Activated T-cell treated with anti-CD3 and anti-CD28 coated beads, Interleukin-2, amount 50 U/mL, for 72 hours (primary cell): ENCODE measurements around the gene ZBTB8OS. TPM values are rescaled to one million over a fixed set of nuclear protein-coding genes. Genes with fewer than 3 reads are reported as not detected.
A peak's percentile ranks its signal among the peaks of the same experiment; 100 is the strongest.
"Not testable (repeated sequence)": the region's sequence is repeated elsewhere in the genome, so short reads cannot be mapped to it uniquely, and the experiment has no call there.

Source experiments
- ATAC-seq, 2 donors: fragments of 150-1000 bp; cut with Tn5 transposase; replicated peaks in 1 of 2; 2 replicates each; pipeline ENCODE4 v1.10.0; 2021; ENCODE audit warnings: moderate library complexity in 2 of 2, mild to moderate bottlenecking in 1 of 2
- DNase-seq, 2 donors: peaks; one replicate each; pipeline ENCODE4 v3.0.0; 2021 to 2022; ENCODE audit warnings: mixed read lengths in 1 of 2
- H3K27ac Mint-ChIP-seq: one replicate; pipeline ENCODE4 v1.8.0; 2022; ENCODE audit warnings: mild to moderate bottlenecking, moderate library complexity, mixed read lengths
- H3K27me3 Mint-ChIP-seq: one replicate; pipeline ENCODE4 v1.8.0; 2022; ENCODE audit warnings: low read depth, mixed read lengths
- H3K36me3 Mint-ChIP-seq, 2 donors: one replicate each; pipeline ENCODE4 v1.8.0; 2022; ENCODE audit warnings: mixed read lengths in 2 of 2, mild to moderate bottlenecking in 1 of 2; ENCODE audit not compliant: insufficient read depth in 2 of 2
- H3K4me1 Mint-ChIP-seq: one replicate; pipeline ENCODE4 v1.8.0; 2022; ENCODE audit warnings: low read depth, mixed read lengths
- H3K4me3 Mint-ChIP-seq, 2 donors: one replicate each; pipeline ENCODE4 v1.8.0; 2022; ENCODE audit warnings: mild to moderate bottlenecking in 2 of 2, mixed read lengths in 2 of 2, moderate library complexity in 2 of 2
- H3K9me3 Mint-ChIP-seq, 2 donors: one replicate each; pipeline ENCODE4 v1.8.0; 2022; ENCODE audit warnings: mixed read lengths in 2 of 2
- total RNA-seq, 2 donors: library from RNA; stranded (reverse); gene quantifications; one replicate each; pipeline ENCODE4 v1.2.3, GENCODE V29; 2022

ZBTB8OS gene
- 10 to 100 TPM; 61.2 to 77.4 TPM for total RNA-seq

GRCh38 chr1:32650248-32650751, at the start of gene ZBTB8OS:
ZBTB8OS (minus strand) TSS chr1:32650550; CDS start chr1:32650529, 21 bp downstream.
- peak; percentile 80 to 82 for ATAC-seq
- peak within 1 kb of the TSS; percentile 100 for H3K27ac Mint-ChIP-seq
- no peaks in the 10 kb centered on the region for H3K9me3 Mint-ChIP-seq
- peak within 1 kb of the TSS; percentile 95 to 96 for H3K4me3 Mint-ChIP-seq
- H3K36me3 Mint-ChIP-seq: peaks cover 14 to 32% of the 10 kb centered on the region in 2 donors
- no peaks in the 10 kb centered on the region for H3K27me3 Mint-ChIP-seq
- DNase-seq: peak; percentile 89 to 94
- peaks cover 56% of the 10 kb centered on the region for H3K4me1 Mint-ChIP-seq

DNA sequence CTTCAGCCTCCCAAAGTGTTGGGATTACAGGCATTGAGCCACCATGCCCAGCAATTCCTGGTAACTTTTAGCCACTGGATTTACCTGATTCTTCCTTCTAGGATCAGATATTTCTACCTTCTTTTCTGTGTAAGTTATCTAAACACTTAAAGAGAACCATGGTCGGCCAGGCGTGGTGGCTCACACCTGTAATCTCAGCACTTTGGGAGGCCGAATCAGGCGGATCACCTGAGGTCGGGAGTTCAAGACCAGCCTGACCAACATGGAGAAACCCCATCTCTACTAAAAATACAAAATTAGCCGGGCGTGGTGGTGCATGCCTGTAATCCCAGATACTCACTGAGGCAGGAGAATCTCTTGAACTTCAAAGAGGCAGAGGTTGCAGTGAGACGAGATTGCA, 46.6 kb upstream of the ZBTB8OS start:
- ATAC-seq, H3K4me3 Mint-ChIP-seq, H3K36me3 Mint-ChIP-seq, H3K4me1 Mint-ChIP-seq, H3K27ac Mint-ChIP-seq, H3K27me3 Mint-ChIP-seq, H3K9me3 Mint-ChIP-seq, DNase-seq: not testable (repeated sequence)

DNA sequence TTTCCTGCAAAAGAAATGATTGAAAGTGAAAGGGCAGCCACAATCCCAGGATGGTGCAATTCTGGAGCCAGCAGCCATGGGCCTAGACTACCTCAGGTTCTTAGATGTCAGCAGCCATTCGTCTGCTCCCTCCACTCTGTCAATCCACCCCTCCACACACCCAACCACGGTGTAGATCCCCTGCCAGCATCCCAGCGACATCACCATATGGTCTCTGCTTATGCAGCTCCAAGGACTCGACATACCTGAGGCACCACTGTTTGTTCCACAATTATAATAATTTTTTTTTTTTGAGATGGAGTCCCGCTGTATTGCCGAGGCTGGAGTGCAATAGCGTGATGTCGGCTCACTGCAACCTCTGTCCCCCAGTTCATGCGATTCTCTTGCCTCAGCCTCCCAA, 45.7 kb upstream of the ZBTB8OS start:
- Mint-ChIP-seq H3K4me3 (no peak overlapping the region), H3K27ac (no peak overlapping the region), H3K9me3 (no peaks in the 10 kb centered on the region), H3K27me3 (no peaks in the 10 kb centered on the region), H3K36me3 (no peaks in the 10 kb centered on the region), H3K4me1 (no peaks in the 10 kb centered on the region)
- ATAC-seq (no peak), DNase-seq (no peak)

- ATAC-seq (peak in 1 of 2 donors; percentile 28), DNase-seq (no peak)
- Mint-ChIP-seq H3K27me3 (no peaks in the 10 kb centered on the region), H3K9me3 (no peaks in the 10 kb centered on the region), H3K36me3 (no peaks in the 10 kb centered on the region), H3K4me3 (no peak overlapping the region), H3K4me1 (no peaks in the 10 kb centered on the region), H3K27ac (no peak overlapping the region)
Measured at GRCh38 chr1:32695098-32695904, 45.0 kb upstream of the ZBTB8OS start.

DNA sequence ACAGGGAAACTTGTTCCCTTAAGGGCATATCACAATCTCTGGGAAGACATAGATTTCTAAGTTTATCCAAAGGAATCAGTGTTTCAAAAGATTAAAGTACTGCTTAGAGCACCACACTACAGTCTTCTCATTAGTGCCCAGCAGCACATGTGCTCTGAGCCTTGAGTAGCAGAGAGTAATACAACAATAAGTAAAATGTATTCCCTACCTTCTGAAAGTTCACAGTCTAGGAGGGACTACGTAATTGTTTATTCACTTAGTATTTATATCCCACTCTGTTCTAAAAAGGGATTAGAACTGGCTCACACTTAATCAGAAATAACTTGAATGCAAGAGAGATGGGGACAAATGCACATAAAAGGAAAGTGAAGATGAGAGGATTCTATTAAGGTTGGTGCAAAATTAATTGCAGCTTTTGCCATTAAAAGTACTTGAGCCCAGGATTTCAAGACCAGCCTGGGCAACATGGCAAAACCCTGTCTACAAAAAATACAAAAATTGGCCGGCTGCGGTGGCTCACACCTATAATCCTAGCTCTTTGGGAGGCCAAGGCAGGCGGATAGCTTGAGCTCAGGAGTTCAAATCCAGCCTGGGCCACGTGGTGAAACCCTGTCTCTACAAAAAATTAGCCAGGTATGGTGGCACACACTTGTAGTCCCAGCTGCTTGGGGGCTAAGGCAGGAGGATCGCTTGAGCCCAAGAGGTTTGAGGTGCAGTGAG, 43.3 kb upstream of the ZBTB8OS start:
- Mint-ChIP-seq H3K4me3 (no peak overlapping the region), H3K27me3 (no peaks in the 10 kb centered on the region), H3K36me3 (no peaks in the 10 kb centered on the region), H3K9me3 (no peaks in the 10 kb centered on the region), H3K4me1 (no peaks in the 10 kb centered on the region), H3K27ac (no peak overlapping the region)
- ATAC-seq (no peak), DNase-seq (no peak)

DNA sequence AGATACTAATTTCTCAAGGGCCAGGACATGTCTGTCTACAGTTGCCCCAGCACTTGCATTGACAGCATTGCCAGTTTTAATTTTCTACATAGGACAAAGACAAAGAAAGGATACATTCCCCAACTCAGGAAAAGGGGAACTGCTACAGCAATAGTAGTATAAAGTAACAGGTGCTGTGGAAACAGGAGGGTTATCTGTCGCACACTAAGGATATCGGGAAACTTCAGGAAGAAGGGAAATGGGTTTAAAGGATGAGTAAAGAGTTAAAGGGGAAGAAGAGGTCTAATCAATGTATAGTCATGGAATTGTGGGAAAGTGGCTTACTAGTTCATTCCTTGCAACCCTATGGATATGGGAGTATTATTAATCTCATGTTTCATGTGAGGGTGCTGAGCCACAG, 36.0 kb upstream of the ZBTB8OS start:
- H3K4me1 Mint-ChIP-seq: peaks cover 10% of the 10 kb centered on the region
- H3K27me3 Mint-ChIP-seq: no peaks in the 10 kb centered on the region
- H3K36me3 Mint-ChIP-seq: peaks cover 2 to 10% of the 10 kb centered on the region in 2 donors
- DNase-seq (no peak), ATAC-seq (no peak)
- peak overlapping the region; percentile 15 for H3K27ac Mint-ChIP-seq
- no peak overlapping the region for H3K4me3 Mint-ChIP-seq
- H3K9me3 Mint-ChIP-seq: no peaks in the 10 kb centered on the region

GRCh38 chr1:32685498-32685897, 35.1 kb upstream of the ZBTB8OS start:
- H3K36me3 Mint-ChIP-seq: peaks cover 2 to 15% of the 10 kb centered on the region in 2 donors

DNA sequence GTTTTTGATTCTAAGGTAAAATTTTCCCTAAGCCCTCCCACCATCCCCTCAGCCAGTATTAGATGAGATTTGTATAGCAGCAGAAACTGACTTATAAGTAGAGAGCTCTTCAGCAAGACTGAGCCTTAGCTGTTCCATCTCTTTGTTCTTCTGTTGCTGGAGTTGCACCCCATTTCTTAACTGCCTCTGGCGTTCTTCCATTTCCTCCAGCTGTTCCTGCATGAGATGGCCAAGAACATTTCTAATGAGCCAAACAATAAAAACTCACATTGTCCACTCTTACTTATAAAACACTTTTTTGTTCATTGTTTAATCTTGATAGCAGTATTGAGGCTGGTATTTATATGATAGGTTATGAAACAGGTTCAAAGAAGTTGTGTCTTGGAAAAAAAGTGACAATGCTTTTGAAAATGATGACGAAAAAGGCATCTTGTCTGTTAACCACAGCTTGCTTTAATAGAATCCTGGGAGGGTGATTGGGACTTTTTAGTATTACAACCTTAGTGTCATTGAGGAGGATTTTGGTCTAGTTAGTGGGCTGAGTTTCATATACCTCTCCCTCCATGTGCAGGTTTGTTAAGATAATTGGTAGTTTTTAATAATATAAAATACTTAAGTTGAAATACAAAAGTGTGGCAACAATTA, 33.9 kb upstream of the ZBTB8OS start:
- Mint-ChIP-seq H3K36me3 (peaks cover 3 to 22% of the 10 kb centered on the region in 2 donors), H3K27me3 (no peaks in the 10 kb centered on the region), H3K4me3 (peak overlapping the region in 1 of 2 donors; percentile 39), H3K27ac (peak overlapping the region; percentile 39), H3K9me3 (no peaks in the 10 kb centered on the region), H3K4me1 (peaks cover 17% of the 10 kb centered on the region)
- DNase-seq (no peak), ATAC-seq (no peak)

More at GRCh38 chr1:32685498-32685897, 35.1 kb upstream of the ZBTB8OS start:
- Mint-ChIP-seq H3K4me3 (no peak overlapping the region), H3K4me1 (peaks cover 12% of the 10 kb centered on the region), H3K27ac (no peak overlapping the region), H3K9me3 (no peaks in the 10 kb centered on the region), H3K27me3 (no peaks in the 10 kb centered on the region)
- DNase-seq (no peak), ATAC-seq (no peak)

GRCh38 chr1:32683397-32683796, 33.0 kb upstream of the ZBTB8OS start:
- no peak for ATAC-seq
- Mint-ChIP-seq H3K4me3 (no peak overlapping the region), H3K27ac (no peak overlapping the region), H3K27me3 (no peaks in the 10 kb centered on the region), H3K9me3 (no peaks in the 10 kb centered on the region), H3K36me3 (peaks cover 3 to 22% of the 10 kb centered on the region in 2 donors), H3K4me1 (peaks cover 17% of the 10 kb centered on the region)
- DNase-seq: no peak

DNA sequence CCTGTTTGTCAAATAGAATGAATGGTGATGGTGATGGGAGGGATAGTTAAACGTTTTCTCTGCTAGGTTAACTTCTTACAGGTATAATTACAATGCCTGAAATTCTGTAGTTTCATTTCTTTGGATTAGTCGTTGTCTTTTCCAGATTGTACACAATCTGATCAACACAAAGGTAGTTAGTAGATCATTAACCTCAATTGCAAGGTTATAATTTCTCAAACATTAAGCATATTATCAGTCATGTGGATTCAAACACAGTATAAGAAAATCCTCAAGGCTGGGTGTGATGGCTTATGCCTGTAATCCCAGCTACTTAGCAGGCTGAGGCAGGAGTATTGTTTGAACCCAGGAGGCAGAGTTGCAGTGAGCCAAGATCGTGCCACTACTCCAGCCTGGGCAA, 31.6 kb upstream of the ZBTB8OS start:
- H3K9me3 Mint-ChIP-seq: no peaks in the 10 kb centered on the region
- DNase-seq (no peak), ATAC-seq (no peak)
- no peak overlapping the region for H3K4me3 Mint-ChIP-seq
- no peaks in the 10 kb centered on the region for H3K27me3 Mint-ChIP-seq
- H3K4me1 Mint-ChIP-seq: peaks cover 17% of the 10 kb centered on the region
- peaks cover 8 to 32% of the 10 kb centered on the region in 2 donors for H3K36me3 Mint-ChIP-seq
- no peak overlapping the region for H3K27ac Mint-ChIP-seq

- Mint-ChIP-seq H3K36me3 (peaks cover 8 to 32% of the 10 kb centered on the region in 2 donors), H3K9me3 (no peaks in the 10 kb centered on the region), H3K4me1 (peaks cover 17% of the 10 kb centered on the region), H3K4me3 (no peak overlapping the region), H3K27me3 (no peaks in the 10 kb centered on the region), H3K27ac (no peak overlapping the region)
- DNase-seq (no peak), ATAC-seq (no peak)
Measured at GRCh38 chr1:32681509-32681908, 31.2 kb upstream of the ZBTB8OS start.

DNA sequence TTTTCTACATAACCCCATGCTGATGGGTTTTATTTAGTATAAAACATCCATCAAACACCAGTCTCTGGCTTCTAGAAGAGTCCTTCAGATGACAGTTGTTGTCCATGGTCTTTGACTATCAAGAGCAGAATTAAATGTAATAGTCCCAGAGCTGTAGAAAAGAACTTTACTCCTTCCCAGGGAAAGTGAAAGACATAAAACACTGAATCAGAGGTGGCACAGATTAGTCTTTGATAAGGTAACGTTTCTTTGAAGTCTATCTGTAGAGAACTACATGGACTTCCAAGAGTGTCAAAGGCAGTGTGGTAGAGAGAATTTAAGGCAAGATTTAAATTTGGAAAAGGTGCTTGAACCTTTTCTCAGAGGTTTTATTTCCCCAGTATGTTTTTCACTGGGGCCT, 30.3 kb upstream of the ZBTB8OS start:
- no peak for ATAC-seq
- H3K36me3 Mint-ChIP-seq: peaks cover 9 to 39% of the 10 kb centered on the region in 2 donors
- H3K4me1 Mint-ChIP-seq: peaks cover 17% of the 10 kb centered on the region
- H3K9me3 Mint-ChIP-seq: no peaks in the 10 kb centered on the region
- no peak for DNase-seq
- peak overlapping the region; percentile 68 for H3K27ac Mint-ChIP-seq
- no peaks in the 10 kb centered on the region for H3K27me3 Mint-ChIP-seq
- no peak overlapping the region for H3K4me3 Mint-ChIP-seq

DNA sequence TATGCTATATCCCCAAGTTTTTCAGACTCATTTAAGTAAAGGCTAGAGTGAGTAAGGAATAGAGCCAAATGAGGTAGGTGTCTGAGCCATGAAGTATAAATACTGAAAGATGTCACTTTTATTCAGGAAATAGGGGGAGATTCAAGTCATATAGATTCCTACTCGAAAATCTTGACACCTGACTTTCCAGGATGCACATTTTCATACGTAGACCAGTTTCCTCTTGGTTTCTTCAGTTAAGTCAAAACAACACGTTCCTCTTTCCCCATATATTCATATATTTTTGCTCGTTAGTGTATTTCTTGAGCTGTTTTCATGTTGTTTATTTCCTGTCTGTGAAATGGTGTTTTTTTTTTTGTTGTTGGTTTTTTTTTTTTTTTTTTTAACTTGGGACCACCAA, 29.6 kb upstream of the ZBTB8OS start:
- H3K9me3 Mint-ChIP-seq, H3K4me3 Mint-ChIP-seq, ATAC-seq, H3K27ac Mint-ChIP-seq, DNase-seq, H3K27me3 Mint-ChIP-seq: not testable (repeated sequence)
- peaks cover 17% of the 10 kb centered on the region for H3K4me1 Mint-ChIP-seq
- H3K36me3 Mint-ChIP-seq: peaks cover 9 to 39% of the 10 kb centered on the region in 2 donors
